Effector CD8-positive, alpha-beta T cell (primary cell): ENCODE measurements around the gene SLC35E2B.
"Not testable (repeated sequence)": the region's sequence is repeated elsewhere in the genome, so short reads cannot be mapped to it uniquely, and the experiment has no call there.

Source experiments
- DNase-seq: peaks from one replicate; lab custom pipeline; 2025; lab: John Stamatoyannopoulos, UW

SLC35E2B gene

DNA sequence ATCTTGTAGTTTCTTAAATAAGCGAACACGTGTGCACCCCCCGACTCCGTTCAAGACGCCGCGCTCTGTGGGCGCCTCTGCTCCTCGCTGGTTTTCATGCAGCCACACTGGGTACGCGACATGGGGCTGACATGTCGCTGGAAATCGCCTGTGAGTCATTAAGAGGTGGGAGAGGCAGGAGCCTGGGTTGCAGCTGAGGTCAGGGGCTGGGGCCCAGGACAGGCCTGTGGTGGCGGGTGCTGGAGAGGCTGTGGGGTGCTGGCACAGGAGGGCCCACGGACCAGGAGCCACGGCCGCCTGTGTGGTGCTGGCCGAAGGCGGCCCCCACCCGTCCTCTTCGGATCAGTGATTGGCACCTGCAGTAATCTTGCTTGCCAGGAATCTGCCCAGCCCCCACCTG, 17.8 kb downstream of the SLC35E2B start:
- DNase-seq = not testable (repeated sequence)

DNA sequence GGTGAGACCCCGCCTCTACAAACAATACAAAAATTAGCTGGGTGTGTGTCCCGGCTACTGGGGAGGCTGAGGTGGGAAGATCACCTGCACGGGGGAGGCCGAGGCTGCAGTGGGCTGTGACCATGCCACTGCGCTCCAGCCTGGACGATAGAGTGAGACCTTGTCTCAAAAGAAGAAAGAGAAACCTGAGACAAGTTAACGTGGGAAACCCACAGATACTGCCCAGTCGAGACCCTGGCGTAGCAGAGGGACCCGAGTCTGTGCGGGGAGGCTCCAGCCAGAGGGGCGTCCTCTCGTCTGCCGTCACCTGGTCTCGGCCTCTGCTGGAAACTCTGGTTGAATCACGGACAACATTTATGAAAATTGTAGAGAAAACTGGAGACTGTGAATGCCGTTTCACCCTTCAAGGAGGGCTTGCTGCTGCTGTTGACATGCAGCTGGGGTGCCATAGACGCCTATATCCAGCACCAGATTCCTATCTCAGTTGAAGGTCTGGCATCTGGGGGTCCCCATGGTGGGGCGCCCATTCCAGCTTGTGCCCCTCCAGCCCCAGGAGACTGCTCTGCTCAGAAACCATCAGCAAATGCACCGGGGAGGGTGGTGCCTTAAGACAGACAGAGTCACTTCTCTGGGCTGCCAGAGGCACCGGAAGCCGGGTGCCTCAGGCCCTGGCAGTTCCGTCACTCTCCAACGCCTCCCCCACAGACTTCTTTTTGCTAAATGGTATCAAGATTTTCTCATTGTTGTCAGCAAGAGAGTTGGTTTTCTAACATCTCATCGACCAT, 20.2 kb downstream of the SLC35E2B start:
- DNase-seq = no peak

DNA sequence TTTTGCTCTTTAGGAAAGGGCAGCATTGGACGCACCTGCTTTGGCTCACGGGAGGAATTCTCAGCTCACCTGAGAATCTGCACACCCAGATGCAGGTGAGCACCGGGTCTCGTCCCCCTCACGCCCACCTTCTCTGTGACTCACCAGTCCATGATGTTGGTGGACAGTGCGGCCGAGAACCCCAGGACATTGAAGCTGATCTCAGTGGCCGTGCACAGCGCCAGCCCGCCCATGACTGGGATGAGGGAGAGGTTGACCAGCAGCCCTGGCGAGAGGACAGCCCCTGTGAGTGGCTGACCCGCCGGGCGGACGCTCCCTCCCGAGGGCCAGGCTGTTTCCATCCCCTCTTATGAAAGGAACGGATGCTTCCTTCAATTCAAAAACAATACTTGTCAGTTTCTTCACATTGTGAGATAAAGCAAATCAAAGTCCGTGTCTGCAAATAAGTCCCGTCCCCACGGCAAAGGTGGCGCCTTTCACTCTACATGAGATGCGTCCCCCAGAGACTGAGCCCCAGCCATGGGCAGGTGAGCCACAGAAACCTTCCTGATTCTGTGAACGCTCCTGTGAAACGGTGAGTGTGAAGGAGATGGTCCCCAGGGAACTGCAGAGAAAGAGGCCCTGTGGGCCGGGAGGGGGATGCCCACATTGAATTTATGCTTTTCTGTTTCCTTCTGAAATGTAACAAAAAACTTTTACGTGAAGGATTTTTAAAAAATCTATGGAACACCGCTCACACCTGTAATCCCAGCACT, 21.1 kb downstream of the SLC35E2B start:
- no peak for DNase-seq

DNA sequence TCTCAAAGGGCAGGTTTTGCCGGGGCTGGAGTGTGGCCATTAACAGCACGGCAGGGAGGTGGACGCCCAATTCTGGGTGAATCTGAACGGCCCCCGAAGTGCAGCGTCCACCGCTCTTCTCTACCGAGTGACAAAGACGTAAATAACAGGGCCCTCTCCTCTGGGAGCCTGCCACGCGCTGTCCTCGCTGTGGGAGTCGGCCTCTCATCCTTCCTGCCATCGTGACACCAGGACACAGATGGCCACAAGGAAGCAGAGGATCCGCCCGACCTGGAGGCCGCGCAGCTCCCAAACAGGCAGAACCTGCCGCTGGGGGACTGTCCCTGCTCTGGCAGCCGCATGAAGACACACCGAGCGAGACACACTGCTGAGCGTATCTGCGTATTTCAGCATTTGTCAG, 21.7 kb downstream of the SLC35E2B start:
- DNase-seq = no peak

DNA sequence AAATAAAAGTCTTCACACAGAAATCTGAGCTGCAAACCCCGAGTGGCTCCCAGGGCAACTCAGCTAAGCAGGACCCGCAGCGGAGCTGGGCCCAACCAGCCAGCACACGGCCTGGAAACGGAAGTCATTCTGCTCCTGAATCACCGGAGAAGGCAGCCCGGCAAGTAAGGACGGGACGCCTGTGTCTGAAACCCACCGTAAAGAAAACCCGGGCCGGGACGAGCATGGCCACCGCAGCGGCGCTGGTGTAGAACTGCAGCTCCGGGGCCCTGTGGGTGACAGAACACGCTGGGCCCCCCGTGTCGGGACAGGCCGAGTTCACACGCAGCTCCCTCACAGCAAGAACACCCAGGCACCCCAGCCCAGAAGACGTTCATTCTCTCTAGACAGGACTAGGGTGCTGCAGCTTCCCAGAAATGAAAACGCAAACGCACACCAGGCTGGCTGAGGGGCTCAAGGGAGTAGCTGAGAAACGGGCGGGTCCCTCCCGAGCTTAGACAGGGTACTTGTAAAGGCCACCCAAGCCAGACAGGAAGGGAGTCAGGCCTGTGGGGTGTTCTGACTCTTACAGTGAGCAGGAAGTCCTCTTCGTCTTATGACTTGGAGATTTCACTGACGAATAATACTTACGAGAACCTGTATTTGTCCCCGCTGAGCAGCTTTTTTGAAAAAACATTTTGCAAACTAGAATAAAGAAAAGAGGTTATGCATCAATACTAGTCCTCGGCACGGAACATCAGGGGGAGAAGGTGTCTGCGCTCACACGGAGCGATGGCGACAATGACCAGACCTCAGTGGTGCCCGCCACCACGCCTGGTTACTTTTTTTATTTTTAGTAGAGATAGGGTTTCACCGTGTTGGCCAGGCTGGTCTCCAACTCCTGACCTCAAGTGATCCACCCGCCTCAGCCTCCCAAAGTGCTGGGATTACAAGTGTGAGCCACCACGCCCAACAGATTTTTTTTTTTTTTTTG, 22.8 kb downstream of the SLC35E2B start:
- DNase-seq = no peak

DNA sequence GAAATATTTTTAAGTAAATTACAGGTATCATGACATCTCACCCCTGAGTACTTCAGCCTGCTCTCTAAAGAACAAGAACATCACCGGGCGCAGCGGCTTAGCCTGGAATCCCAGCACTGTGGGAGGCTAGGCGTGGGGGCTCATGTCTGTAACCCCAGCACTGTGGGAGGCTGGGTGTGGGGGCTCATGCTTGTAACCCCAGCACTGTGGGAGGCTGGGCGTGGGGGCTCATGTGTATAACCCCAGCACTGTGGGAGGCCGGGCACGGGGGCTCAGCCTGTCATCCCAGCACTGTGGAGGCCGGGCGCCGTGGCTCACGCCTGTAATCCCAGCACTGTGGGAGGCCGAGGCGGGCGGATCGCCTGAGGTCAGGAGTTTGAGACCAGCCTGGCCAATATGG, 26.1 kb downstream of the SLC35E2B start:
- DNase-seq = no peak

DNA sequence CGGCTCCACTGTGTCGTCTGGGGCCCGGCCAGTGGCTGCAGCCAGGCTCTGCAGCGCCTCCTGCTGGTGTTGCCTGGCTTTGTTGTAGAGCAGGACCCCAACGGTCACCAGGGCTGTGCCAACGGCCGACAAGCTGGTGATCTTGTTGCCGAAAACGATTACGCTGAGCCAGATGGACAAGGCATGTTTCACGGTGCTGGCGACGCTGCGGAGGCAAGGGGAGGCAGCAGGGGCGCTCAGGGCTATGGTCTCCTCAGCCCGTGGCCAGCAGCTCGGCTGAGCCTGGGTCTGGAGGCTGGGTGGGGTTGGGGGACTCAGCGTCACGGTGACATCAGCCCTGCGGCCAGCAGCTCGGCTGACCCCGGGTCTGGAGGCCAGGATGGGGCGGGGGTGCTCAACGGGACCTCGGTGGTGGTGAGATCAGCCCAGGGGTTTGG, 26.8 kb downstream of the SLC35E2B start:
- no peak for DNase-seq

DNA sequence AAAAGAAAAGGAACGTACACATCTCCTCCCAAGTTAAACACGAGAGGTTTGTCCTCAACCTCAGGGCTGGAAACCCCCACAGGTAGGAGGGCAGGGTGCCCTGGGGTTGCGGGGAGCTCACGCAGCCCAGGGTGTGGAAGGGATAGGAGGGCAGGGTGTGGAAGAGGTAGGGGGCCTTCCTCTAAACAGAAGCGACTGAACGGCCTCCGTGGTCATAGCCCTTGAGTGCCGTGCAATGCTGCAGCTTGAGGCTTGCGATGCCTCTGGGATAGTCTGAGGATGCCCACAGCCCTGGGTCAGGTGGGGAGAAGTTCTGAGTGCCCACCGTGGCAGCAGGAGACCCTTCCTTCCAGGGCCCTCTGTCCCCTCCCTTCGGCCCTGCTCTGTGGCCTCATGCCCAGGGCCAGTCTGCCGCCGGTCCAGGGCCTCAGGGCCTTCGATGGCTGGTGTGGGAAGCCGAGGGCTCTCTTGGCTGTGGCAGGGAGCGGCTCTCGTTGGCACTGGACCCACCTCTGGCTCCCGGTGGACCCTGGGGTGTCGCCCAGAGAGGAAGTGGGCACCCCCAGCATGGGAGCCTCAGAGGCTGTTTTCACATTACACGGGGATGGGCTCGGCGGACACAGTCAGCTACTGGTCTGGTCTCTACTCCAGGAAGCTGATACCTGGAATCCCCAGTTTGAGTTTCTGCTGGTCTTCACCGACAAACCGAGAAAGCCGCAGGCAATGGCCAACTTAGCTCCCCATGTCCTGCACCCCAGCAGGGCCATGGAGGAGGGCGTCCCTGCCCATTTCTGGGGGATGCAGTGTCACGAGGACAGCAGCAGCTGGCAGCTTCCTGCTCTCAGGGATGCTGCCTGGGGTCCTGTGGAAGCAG, 27.4 kb downstream of the SLC35E2B start:
- no peak for DNase-seq

DNA sequence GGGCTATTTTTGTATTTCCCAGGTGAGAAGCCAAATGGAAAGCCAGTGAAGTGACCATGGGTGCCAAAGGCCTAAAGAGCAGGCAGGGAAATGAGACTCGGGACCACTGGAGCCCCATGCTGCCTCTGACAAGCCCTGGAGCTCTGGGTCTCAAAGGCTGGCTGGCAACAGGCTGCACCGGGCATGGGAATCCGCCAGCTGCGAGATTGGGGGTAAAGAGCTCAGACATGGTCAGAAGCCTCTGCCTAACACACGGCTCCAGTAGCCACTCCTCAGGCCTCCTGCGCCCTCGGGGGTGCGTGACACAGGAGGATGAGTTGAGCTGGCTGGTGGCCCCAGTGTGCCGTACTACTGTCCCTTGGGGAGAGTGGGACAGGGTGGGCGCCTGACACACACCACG, 28.3 kb downstream of the SLC35E2B start:
- DNase-seq = not testable (repeated sequence)

DNA sequence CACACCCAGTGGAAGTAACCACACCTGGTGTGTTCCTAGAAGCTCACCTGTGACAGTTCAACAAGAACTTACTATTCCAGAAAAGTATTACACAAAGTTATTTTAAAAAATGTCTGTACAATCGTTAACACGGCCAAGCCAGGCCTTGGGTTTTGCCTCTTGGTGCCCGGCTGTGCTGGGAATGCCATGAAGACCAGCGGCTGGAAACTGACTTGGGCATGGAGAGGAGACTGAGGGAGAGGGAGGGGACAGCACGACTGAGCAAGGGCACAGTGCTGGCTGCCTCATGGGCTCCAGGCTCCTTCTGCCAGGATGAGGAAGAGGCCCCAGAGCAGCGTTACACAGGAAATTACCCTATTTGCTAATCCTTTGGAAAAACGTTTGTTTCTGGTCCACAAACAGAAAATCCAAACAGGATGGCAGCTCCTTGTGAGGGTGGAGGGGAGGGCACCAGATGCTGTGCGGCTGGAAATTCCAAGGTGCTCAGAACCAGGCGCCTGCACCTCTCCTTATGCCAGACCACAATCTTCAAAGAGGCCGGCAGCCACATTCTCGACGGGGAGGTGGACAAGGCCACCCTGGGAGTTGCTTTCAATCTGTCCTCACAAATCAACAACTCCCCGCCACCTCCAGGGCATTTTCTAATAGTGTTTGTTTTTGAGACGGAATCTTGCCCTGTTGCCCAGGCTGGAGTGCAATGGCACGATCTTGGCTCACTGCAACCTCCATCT, 29.6 kb downstream of the SLC35E2B start:
- DNase-seq = not testable (repeated sequence)

DNA sequence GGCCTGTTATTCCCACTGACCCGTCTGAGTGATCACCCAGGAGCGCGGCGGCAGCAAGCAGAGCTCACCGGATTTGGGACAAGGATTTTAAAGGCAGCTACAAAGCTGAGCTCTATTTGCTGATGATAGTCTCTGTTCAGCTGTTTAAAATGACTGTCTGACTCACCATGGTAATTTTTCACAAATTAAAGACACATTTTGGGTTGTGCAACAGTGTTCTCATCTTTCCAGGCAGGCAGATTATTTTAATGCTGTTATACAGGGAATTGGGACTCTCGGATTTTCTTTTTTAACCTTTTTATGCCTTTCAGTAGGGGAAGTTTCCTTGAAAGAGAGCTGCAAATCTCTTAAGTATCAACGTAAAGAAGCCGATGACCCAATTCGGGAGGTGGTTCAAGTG, 30.2 kb downstream of the SLC35E2B start:
- not testable (repeated sequence) for DNase-seq

DNA sequence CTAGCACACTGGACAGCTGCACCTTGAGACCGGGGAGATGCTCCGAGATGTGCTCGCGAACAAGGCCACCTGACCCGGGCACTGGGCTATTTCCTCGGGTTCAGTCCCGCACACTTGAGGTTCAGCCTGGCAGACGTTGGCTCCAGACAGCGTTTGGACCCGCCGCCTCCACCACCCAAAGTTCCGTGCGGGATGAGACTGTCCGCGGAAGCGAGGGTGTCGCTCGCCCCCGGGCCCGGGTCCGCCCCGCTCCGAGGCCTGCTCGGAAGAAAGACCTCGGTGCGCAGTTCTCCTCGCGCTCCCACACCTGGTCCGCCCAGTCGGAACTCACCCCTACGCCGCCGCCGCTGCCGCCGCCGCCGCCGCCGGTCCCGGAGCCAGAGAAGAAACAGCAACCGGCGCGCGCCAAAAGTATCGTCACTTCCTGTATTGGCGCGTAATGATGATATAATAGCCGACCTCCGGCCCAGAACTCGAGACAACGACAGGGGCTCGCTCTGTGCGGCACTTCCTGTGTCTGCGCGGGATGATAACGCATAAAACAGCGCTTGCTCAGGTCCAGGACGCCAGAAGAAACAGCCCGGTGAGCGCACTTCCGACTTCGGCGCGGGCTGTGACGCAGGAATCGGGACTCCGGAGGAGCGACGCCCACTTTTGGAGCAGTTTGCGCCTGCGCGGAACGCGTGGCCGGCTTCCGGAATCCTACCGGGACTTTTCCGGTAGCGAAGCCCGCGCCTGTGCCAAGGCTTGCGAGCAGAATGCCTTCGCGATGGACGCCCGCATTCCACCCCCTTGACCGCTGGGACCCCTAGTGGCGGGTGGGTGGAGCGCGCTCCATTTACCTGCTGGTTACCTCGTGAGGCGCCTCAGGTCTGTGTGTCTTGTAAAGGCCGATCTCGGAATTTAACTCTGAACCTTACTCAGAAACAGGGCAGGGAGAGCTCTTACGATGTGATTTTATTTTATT, 33.7 kb downstream of the SLC35E2B start, which contains the start of gene CDK11B:
TSS of gene CDK11B (minus strand) at position 422 of the 967 bp plus-strand sequence. CDS start 1,519 bp downstream, outside the sequence.
- DNase-seq = peak; percentile 93

DNA sequence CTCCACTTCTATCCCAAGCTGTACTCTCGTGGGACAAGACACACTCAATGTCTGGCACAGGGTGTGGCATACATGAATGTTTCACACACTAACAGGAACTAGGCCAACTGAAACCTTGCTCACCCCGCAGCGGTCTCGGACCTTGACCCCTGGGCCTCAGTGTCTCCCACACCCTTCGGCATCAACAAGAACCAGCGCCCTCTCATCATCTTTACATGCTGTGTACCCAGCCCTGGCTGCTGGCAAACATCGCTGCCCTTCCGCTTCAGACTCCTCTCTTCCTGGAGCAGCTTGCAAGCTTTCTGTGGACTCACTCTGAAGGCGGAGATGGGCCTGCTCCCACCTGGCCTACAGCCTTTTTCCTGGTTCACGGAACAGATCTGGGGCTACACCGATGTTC, 44.3 kb downstream of the SLC35E2B start:
- not testable (repeated sequence) for DNase-seq

DNA sequence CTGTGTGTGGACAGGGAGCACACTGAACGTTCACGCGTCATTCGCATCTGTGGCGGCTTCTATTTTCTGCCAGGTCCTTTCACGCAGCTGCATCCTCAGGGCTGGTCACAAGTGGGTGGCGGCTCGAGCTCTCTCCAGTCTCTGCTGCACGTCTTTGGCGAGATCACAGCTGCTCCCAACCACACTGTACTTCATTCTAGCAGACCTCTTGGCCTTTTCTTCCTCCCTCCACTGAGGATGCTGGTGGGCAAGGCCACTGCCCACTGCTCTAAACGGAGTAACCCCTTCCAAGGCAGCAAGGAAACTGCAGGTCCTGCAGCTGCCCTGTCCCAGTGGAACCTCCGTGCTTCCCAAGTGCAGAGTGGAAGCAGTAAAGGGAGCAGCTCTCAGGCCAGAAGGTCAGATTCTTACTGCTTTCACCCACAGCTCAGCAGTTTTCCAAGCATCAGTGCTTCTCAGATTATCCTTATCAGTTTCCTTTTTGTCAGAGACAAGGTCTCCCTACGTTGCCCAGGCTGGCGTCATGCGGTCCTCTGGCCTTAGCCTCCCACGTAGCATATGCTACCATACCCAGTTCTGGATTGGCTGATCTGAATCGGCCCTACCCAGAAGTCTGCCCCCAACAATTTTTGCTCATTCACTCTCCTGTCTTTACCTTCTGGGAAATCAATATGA, 44.9 kb downstream of the SLC35E2B start:
- not testable (repeated sequence) for DNase-seq

DNA sequence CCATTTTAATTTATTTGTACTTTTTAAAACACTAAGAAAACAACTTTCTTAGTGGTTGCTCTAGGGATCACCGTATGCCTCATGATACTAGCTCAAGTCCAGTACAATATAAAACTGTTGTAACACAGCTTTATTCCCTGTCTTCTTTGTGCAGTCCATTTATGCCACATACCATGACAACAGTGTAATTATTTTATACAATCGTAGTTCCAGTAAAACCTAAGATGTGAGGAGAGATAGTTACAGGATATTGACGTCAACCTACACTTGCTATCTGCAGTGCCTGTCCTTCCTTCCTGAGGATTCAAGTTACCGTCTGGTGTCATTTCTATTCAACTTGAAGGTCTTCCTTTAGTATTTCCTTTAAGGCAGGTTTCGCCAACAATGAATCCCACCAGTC, 46.3 kb downstream of the SLC35E2B start:
- not testable (repeated sequence) for DNase-seq

DNA sequence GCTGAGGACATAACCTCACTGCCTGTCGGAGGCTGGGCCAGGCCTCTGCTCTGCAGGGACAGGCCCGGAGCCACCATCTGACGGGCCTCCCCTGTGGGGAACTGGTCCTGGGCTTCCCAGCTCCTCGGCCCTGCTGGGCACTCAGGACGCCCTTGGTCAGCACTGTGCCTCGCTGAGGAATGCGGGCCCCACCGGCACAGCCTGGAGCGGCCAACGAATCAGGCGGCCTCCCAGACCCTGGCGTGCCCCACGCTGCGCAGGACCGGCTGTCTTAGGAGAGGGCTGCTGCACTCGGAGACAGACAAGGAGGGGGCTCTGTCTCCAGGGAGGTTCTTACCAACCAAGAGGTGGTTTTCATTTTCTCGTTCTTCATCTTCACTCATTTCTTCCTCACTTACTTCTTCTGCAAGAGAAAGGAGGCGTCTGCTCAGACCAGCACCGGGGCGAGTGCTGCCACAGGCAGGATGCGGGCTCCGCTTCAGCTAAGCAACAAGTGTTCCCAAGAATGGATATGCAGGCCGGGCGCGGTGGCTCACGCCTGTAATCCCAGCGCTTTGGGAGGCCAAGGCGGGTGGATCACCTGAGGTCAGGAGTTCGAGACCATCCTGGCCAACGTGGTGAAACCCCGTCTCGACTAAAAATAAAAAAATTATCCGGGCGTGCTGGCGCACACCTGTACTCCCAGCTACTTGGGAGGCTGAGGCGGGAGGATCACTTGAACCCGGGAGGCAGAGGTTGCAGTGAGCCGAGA, 51.7 kb downstream of the SLC35E2B start:
- not testable (repeated sequence) for DNase-seq

DNA sequence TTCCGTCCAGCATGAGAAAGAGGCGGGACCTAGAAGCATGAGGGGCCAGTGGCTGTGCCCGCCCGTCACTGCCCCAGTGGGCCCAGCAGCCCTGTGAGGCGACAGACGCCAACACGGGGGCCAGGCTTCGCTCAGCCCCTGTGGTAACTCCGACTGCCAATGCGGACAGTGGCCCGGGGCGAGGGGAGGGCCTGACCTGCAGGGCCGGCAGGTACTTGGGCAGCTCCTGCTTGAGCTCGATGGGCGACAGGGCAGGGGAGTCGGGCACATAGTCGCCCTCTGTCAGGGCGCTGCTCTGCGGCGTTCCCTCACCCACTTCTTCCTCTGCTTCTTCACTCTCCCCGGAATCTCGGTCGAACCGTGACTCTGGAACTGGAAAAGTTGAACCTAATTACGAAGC, 52.5 kb downstream of the SLC35E2B start:
- not testable (repeated sequence) for DNase-seq

DNA sequence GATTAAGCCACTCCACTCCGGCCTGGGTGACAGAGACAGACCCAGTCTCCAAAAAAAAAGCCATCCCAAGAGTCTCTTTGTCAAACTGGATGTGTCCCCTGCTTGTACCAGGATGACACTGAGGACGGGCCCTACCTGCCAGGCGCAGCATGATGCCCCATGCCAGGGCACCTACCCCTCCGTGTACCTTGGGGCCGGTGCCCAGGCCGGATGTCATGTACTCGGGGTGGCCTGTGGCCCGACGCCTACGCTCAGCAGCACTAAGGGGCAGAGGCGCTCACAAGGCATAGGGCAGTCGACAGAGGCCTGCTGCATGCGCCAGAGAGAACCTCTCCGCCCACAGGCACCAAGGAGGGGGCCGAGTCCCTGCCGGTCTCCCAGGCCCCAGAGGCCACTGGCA, 53.2 kb downstream of the SLC35E2B start:
- not testable (repeated sequence) for DNase-seq
